Mononuclear cell (primary cell): ENCODE data around the gene DLG2. TPM values are rescaled to one million over a fixed set of nuclear protein-coding genes. Genes with fewer than 3 reads are reported as not detected.

Source experiments
- H3K27me3 ChIP-seq: 2 replicates; pipeline ENCODE4 v1.6.0; 2011; ENCODE audit warnings: low read length, control low read depth; ENCODE audit not compliant: insufficient read depth
- H3K4me1 ChIP-seq: 2 replicates; pipeline ENCODE4 v1.5.1; 2011; ENCODE audit warnings: mild to moderate bottlenecking, low read length, control low read depth; ENCODE audit not compliant: insufficient read depth
- H3K4me3 ChIP-seq: 2 replicates; pipeline ENCODE4 v1.5.1; 2011; ENCODE audit warnings: mild to moderate bottlenecking, low read length, moderate library complexity
- H3K9me3 ChIP-seq: 2 replicates; pipeline ENCODE4 v1.5.1; 2011; ENCODE audit warnings: low read depth, mild to moderate bottlenecking, control low read depth, low read length
- total RNA-seq: library from RNA; depleted of rRNA; stranded (reverse); fragments of >200 nt; gene quantifications from one replicate; pipeline ENCODE4 v1.2.3, GENCODE V29; 2012

The DLG2 gene
- total RNA-seq, 1 donor = 1.6 TPM

DNA sequence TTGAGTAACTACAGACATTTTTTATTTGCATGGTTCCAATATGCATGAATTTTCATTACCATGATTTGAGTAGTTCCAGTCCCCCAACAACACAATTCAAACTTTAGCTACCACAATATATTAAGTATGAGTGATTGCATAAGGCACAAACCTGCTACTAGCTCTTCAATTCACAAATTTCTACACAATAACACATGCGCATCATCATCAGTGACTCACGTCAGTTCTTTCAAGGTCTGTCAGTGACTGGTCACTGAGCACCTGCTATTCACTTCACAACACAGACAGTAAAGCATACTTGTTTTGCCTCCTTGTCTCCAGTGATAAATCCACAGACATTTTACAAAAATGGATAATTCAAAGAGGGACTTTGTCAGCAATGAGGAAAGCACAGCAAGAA, 1905.9 kb downstream of the DLG2 start:
- Histone ChIP-seq H3K4me1 (no peaks in the 10 kb centered on the region), H3K9me3 (no peaks in the 10 kb centered on the region), H3K4me3 (no peak overlapping the region), H3K27me3 (peaks cover 9% of the 10 kb centered on the region)

DNA sequence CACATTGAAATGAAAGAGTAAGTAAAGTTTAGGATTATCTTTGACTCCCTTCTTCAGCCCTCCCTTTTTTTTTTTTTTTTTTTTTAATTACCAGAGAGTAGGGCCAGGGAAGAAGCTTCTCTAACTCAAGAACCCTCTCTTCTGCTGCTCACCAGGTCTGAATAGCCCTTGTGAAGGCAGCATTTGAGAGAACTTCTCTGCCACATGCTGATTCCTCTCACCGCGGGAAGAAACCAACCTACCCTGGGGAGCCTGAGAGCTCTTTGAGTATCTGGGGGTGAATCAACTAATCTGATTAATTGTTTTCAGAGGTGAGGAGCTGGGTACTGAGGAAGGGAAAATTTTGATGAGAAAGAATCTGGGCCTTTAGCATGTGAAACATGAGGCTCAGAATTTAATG, 1906.5 kb downstream of the DLG2 start:
- H3K9me3 ChIP-seq = no peaks in the 10 kb centered on the region
- no peaks in the 10 kb centered on the region for H3K4me1 ChIP-seq
- peaks cover 9% of the 10 kb centered on the region for H3K27me3 ChIP-seq
- H3K4me3 ChIP-seq = no peak overlapping the region

DNA sequence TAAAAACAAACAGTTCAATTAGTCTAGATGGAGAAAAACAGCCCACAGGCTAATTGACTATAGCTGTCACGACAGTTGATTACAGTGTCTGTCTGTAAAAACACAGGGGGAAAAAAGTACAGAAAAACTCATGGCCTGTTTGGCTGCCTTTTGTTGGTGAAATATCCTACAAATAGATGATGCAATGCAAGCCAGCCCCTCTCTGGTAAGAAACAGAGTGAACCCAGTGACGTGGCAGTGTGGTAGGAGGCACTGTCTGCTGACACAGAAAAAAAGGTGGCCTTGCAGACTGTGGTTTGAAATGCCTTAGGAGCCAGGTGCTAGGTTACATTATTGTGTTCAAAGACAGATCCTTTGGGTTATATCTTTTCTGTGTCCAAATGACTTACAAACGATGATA, 1909.6 kb downstream of the DLG2 start:
- no peaks in the 10 kb centered on the region for H3K4me1 ChIP-seq
- H3K27me3 ChIP-seq = no peaks in the 10 kb centered on the region
- no peaks in the 10 kb centered on the region for H3K9me3 ChIP-seq

DNA sequence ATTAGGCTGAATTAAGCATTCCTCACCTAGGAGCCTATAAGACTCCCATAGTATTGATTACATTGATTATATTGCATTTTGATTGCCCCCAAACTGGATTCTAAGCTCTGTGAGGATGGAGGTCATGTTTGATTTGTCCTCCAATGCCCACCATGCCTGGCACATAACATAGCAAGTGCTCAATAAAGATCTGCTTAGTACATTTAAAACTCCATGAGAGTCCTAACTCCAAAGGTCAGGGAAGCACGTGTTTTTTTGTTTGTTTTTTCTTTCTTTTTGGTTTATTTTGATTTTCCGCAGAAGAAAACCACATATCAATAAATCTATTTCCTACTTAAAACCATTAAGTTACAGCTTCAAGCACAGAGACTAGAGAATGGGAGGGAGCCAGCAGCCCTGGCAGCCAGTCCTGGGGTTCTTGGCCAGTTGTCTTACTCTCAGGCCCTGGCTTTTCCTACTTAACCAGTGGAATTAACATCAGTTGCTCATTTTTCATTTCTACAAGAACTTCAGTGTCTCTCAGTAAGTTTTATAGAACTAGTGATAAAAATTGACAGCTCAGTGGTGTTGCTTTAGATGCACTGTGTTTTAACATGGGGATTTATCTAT, 1911.1 kb downstream of the DLG2 start:
- no peak overlapping the region for H3K4me3 ChIP-seq
- no peaks in the 10 kb centered on the region for H3K27me3 ChIP-seq

More for the DNA sequence above, 1909.6 kb downstream of the DLG2 start:
- H3K4me3 ChIP-seq = no peak overlapping the region

DNA sequence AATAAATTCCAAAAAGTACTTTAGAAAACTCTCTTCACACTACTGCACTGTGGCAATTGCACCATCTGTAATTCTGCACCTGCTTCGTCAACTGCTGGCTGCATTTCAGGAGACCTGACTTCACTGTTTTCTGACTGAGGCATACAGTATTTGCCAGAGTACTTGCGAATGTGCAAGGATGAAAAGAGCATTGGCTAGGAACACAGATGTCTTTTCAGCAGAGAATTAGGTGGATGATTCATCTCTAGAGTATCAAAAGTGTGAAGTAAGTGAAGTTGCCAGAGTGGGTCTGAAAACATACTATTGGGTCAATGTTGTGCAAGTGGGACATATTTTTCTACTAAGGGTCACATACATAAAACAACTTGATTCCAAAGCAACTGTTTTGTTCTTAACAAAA, 1913.4 kb downstream of the DLG2 start:
- Histone ChIP-seq H3K9me3 (no peaks in the 10 kb centered on the region), H3K4me3 (no peak overlapping the region), H3K4me1 (no peaks in the 10 kb centered on the region), H3K27me3 (no peaks in the 10 kb centered on the region)

More for the DNA sequence above, 1911.1 kb downstream of the DLG2 start:
- no peaks in the 10 kb centered on the region for H3K9me3 ChIP-seq
- no peaks in the 10 kb centered on the region for H3K4me1 ChIP-seq

DNA sequence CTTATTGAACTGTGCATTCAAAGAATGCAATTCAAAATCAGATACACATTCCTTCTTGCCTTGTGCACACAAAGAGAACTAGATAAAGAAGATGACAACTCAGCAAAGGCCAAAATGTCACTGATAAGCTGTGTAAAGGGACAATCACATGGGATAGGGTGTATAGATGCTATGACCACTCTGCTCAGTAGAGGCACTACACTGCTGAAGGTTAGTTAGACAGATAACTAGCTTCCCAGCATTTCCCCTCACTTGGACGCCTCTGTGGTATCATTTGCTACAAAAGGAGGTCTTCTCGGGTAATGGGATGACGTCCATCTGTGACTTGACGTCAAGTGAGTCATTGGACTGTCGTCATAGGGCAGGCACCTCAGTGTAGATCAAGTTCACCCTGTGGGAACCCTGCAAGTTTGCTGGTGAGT, 1916.0 kb downstream of the DLG2 start:
- no peak overlapping the region for H3K4me3 ChIP-seq
- no peaks in the 10 kb centered on the region for H3K4me1 ChIP-seq
- no peaks in the 10 kb centered on the region for H3K27me3 ChIP-seq
- H3K9me3 ChIP-seq = no peaks in the 10 kb centered on the region

DNA sequence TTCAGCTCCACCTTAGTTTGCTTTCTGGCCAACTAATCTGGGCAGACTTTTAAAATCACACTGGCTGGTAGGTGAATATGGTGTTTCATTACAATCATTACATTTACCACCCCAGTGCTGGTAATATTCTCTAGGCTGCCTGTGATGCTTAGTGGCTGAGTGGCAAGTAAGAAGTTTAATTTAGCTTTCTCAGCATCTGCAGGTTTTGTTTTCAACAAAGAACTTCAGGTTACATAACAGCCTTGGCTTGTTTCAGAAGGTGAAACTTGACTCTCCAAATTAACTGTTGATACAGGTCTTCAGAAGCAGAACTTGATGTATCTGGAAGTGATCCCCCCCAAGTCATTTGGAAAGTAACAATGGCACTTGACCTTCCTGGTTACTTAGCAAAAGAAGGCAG, 1917.7 kb downstream of the DLG2 start:
- no peak overlapping the region for H3K4me3 ChIP-seq
- H3K9me3 ChIP-seq = no peaks in the 10 kb centered on the region
- no peaks in the 10 kb centered on the region for H3K4me1 ChIP-seq
- H3K27me3 ChIP-seq = no peaks in the 10 kb centered on the region

DNA sequence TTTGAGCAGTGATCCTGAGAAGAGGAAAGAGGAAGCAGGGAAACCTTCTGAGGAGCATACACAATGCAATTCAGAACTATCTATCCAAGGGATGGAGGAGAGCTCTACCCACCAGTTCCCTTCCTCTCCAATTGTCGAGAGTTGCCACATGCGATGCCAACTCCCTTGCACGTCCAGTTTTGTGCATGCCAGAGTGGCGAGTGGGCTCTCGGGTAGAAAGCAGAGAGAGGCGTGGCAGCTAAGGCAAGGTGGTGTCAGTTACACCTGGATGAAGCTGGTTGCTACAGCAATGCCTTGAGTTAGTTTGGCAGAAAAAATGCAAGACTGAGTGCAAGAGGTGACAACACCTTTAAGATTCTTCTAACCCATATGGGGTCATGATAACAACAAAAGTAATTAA, 1920.6 kb downstream of the DLG2 start:
- Histone ChIP-seq H3K27me3 (no peaks in the 10 kb centered on the region), H3K9me3 (no peaks in the 10 kb centered on the region), H3K4me3 (no peak overlapping the region), H3K4me1 (no peaks in the 10 kb centered on the region)

DNA sequence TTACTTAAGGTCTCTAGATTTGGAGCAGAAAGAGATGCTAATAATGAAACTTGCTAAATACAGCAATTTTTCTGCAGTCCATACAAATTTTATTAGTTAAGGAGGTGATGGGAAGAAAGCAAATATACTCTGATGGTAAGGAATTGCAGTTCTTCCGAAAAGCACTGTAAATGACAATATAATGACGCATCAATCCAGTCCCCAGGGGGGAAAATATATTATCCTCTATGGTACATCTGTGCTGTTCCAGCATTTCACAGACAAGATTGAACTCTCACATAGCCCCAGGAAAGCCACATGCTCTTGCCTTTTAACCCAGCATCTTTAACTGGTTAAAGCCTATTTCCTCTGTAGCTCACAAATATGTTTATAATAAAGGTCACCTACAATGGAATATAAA, 1924.3 kb downstream of the DLG2 start:
- Histone ChIP-seq H3K4me3 (no peak overlapping the region), H3K4me1 (no peaks in the 10 kb centered on the region), H3K9me3 (no peaks in the 10 kb centered on the region), H3K27me3 (no peaks in the 10 kb centered on the region)

DNA sequence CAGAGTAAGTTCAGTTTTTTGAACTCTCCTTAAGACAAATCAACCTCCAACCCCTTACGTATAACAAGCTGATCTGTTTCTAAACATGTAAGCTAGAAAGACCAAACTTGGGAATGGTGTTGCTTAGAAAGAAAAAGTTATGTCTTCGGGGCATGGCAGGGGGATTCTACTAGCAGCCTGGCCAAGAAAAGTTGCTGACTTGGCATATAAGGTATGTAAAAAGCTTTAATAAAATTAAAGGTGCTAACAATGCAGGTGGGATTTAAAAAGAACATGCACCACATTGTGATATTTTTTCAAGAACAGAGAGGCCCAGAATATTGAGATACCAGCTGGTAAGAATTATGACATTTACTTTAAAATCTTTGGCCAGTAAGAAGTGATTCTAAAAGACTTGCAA, 1929.6 kb downstream of the DLG2 start:
- H3K9me3 ChIP-seq = no peaks in the 10 kb centered on the region
- H3K27me3 ChIP-seq = no peaks in the 10 kb centered on the region
- no peak overlapping the region for H3K4me3 ChIP-seq
- no peaks in the 10 kb centered on the region for H3K4me1 ChIP-seq

DNA sequence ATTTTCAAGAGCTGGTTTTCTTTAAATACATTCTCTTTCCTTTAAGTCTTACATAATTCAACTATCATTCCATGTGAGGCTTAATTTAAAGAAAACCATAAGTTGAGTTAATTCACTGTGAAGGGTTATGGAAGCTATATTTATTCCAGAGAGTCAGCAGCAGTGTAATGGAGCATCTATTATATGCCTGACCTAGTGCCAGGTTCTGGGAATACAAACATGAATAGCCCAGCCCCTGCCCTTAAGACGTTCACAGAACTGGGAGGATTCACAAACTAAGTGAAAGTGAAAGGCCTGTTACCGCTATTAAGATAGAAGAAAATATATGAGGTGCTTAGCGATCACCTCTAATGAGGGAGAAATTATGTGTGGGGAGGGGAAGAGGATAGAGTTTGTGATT, 1932.1 kb downstream of the DLG2 start:
- no peak overlapping the region for H3K4me3 ChIP-seq
- no peaks in the 10 kb centered on the region for H3K9me3 ChIP-seq
- H3K27me3 ChIP-seq = no peaks in the 10 kb centered on the region
- no peaks in the 10 kb centered on the region for H3K4me1 ChIP-seq

DNA sequence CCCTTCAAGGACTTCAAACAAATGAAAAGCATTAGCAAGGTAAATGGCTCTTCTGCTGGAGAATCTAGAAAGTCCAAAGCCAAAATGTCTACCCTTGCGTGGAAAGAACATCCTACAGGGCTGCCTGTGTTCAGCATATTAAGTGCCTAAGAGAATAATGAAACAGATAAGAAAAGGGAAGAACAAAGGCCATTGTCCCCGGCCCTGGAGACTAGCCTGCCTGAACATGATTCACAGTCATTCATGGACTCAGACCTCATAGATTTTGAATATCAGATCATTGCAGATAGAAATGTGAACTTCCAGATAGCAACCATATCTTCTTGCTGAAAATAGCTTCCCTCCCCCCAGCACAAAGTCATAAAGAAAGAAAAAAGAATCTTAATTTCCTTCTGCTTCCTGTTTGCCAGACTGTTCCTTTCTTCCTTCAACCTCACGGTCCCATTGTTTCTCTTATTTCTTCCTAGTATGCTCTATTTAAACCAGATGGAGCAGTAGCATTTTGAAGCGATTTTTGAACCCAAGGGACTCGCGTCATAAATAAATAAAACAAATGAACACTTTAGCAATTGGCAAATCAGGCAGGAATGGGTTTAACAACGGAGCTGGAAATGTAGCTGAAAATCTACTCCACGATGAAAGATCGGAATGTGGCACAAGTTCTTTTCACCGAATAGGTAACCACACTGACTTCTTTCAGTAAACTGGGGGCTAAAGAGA, 1932.8 kb downstream of the DLG2 start:
- Histone ChIP-seq H3K4me3 (no peak overlapping the region), H3K27me3 (no peaks in the 10 kb centered on the region), H3K4me1 (no peaks in the 10 kb centered on the region), H3K9me3 (no peaks in the 10 kb centered on the region)

DNA sequence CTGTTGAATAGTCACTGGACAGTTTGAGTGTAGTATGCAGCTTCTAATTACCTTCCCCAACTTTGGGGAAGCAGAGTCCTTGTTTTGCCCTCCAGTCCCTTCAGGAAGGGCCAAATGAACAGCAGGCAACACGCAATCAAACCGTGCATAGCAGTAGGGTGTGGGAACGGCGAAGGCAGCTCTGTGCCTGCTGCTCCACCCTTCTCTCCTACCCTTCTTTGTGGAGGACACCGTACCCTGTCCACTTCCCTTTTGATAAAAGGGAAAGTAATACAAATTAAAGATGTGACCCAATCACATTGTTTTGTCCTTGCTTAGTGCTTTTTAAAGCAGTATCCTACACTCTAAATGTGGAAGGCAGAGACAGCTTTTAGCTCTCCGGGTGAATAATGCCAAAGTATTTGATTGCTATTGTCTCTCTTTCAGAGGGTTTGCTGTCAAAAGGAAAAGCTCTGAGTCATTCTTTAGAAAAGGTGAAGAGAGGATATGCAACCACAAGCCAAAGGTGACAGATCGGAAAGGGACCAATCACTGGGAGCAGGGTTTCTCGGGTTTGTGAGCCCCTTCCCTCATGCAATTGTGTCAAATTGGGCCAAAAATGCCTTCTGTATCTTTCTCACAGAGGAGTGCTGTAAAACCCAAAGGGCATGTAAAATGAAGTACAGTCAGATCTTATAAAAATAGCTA, 1933.7 kb downstream of the DLG2 start:
- Histone ChIP-seq H3K4me1 (no peaks in the 10 kb centered on the region), H3K27me3 (no peaks in the 10 kb centered on the region), H3K9me3 (no peaks in the 10 kb centered on the region), H3K4me3 (no peak overlapping the region)

DNA sequence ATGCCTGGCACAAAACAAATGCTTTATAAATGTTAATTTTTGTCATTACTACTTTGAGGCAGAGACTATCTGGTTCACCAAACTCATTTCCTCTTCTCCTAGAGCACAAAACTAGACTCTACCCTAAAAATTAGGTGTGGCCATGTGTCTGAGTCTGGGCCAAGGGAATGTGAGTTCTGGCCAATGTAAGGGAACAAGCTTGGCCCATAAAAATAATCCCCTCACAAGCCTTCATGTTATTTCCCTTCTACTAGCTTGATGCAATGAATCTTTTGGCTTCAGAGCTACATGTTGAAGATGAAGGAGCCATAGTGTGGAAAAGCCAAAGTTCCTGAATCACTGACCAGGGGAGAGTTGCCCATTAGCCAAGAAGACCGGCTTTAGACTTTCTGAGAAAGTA, 1934.5 kb downstream of the DLG2 start:
- Histone ChIP-seq H3K4me1 (no peaks in the 10 kb centered on the region), H3K27me3 (no peaks in the 10 kb centered on the region), H3K9me3 (no peaks in the 10 kb centered on the region), H3K4me3 (no peak overlapping the region)

DNA sequence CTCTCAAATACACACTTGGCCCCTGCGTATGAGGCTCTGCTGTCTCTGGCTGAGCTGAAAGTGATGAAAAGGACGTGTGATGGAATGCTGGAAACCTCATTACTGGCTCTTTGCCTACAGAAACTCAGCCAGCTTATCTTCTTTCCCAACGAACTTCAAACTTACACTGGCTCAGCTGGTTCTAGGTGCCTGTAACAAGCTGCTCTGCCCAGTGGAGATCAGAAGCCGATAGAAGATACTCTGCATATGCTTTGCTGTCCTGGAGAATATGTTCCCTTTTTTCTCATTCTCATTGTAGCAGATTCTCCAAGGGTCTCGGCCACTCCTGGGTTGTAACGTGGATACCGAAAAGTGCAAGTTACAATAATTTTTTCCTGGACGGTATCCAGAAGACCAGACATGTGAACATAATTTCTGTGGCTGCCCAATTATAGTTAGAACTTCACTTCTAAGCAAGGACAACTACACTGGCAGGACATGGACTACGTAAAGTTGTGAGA, 1935.6 kb downstream of the DLG2 start:
- H3K9me3 ChIP-seq = no peaks in the 10 kb centered on the region
- H3K4me1 ChIP-seq = no peaks in the 10 kb centered on the region
- H3K4me3 ChIP-seq = no peak overlapping the region
- no peaks in the 10 kb centered on the region for H3K27me3 ChIP-seq
